SU-DHL-6 (cell line): ENCODE results near the gene PPP1R12C.

ENCODE experiments used
- H2AFZ ChIP-seq: fragments of 200-600 bp; sonication (generic); 2 replicates; pipeline ENCODE4 v1.6.1; 2014; ENCODE audit warnings: low read depth, mild to moderate bottlenecking, moderate library complexity, mixed read lengths, antibody characterized with exemption, low read length; ENCODE audit not compliant: severe bottlenecking
- H3F3A ChIP-seq: fragments of 200-600 bp; shearing (Covaris generic); 2 replicates; pipeline ENCODE4 v1.6.0; 2016; ENCODE audit warnings: antibody characterized with exemption, mild to moderate bottlenecking; ENCODE audit not compliant: insufficient read depth
- H3K27ac ChIP-seq: fragments of 200-600 bp; sonication (generic); 2 replicates; pipeline ENCODE4 v1.5.1; 2016; ENCODE audit warnings: low read depth, mild to moderate bottlenecking, low read length, moderate library complexity, mixed read lengths
- H3K27me3 ChIP-seq: fragments of 200-600 bp; sonication (generic), shearing (Covaris generic); 2 replicates; pipeline ENCODE4 v1.6.0; 2014; ENCODE audit warnings: mild to moderate bottlenecking, low read length
- H3K36me3 ChIP-seq: fragments of 200-600 bp; sonication (generic); 2 replicates; pipeline ENCODE4 v1.6.1; 2014; ENCODE audit warnings: mild to moderate bottlenecking, low read length, mixed read lengths
- H3K4me2 ChIP-seq: fragments of 300-600, 200-600 bp; shearing (Covaris generic), sonication (generic); 2 replicates; pipeline ENCODE4 v1.6.0; 2014; ENCODE audit warnings: low read length, low read depth, mild to moderate bottlenecking; ENCODE audit not compliant: poor library complexity, severe bottlenecking
- H3K4me3 ChIP-seq: fragments of 200-600 bp; sonication (generic); 2 replicates; pipeline ENCODE4 v1.5.1; 2014; ENCODE audit warnings: antibody characterized with exemption, low read length, mild to moderate bottlenecking, mixed read lengths; ENCODE audit not compliant: insufficient read depth, poor library complexity, severe bottlenecking
- H3K79me2 ChIP-seq: fragments of 200-600 bp; sonication (generic); 2 replicates; pipeline ENCODE4 v1.6.1; 2014; ENCODE audit warnings: mild to moderate bottlenecking, low read length, moderate library complexity; ENCODE audit not compliant: insufficient read depth
- H3K9ac ChIP-seq: fragments of 200-600 bp; sonication (generic); 2 replicates; pipeline ENCODE4 v1.7.0; 2014; ENCODE audit warnings: mild to moderate bottlenecking, low read length
- H3K9me2 ChIP-seq: fragments of 200-600 bp; sonication (generic); replicated peaks from 2 replicates; pipeline ENCODE4 v1.6.1; 2014; ENCODE audit warnings: low read length; ENCODE audit not compliant: insufficient read depth
- H3K9me3 ChIP-seq: fragments of 200-600 bp; sonication (generic); 2 replicates; pipeline ENCODE4 v1.6.1; 2014; ENCODE audit warnings: low read length, mixed read lengths; ENCODE audit not compliant: insufficient read depth
- H4K20me1 ChIP-seq: fragments of 200-600 bp; sonication (generic); 2 replicates; pipeline ENCODE4 v1.6.1; 2014; ENCODE audit warnings: low read depth, mild to moderate bottlenecking, antibody characterized with exemption, low read length, moderate library complexity, mixed read lengths
- EZH2phosphoT487 ChIP-seq: fragments of 200-600 bp; sonication (generic), shearing (Covaris generic); conservative IDR thresholded peaks from 2 replicates; pipeline ENCODE4 v1.6.1; 2018; ENCODE audit warnings: mild to moderate bottlenecking, antibody characterized with exemption, low read length, moderate library complexity, mixed read lengths
- TF ChIP-seq, protein P1 (sequence below): fragments of 200-600 bp; sonication (generic); IDR thresholded peaks from one replicate; pipeline ENCODE4 v1.5.1; 2017; ENCODE audit warnings: antibody characterized with exemption, mild to moderate bottlenecking, low read length, moderate library complexity; ENCODE audit not compliant: insufficient read depth, poor library complexity, severe bottlenecking

PPP1R12C gene

DNA sequence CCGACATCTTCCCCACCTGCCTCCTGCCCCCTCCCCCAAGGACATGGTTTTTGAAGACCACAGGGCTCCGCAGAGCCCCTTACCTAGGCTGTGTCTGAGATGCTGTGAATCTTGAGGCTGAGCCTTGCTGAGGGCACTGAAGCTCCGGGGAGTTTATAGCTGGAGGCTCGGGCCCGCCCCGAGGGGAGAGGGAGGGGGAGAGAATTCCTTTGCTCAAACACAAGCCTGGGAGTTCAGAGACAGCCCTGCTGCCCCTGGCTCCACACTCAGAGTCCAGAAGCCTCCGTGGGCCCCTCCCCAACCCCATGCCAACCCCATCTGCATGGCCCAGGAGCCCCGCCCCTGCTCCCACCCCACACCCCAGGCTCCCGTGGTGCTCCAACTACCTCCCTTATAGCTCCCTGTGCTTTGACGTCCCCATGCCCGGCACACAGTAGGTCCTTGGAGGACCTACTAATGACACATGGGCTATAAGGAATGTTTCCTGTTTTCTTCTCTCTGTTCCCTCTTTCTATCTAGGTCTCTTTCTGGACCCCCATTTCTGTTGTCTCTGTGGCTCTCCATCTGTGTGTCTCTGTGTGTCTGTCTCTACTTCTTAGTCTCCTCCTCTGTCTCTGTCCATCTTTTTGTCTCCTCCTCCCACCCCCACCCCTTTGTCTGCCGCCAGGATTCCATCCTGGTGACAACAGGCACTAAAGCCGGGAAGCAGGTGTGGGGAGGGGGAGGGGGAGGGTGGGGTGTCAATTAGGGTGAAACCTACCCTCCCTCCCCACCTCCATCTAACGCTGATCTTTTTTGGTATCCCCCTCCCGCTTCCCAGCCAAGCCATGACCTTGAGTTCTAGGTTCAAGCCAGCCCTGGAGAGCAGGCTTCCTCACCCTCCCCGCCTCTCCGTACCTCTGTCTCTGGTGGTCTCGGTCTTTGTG lies 31.9 kb upstream of the PPP1R12C start, which contains the start of gene TNNT1:
TSS of gene TNNT1 (minus strand) at position 129 of the 926 bp plus-strand sequence. CDS start 2,049 bp downstream, outside the sequence.
- Histone ChIP-seq H3F3A (peaks cover 4% of the 10 kb centered on the region; the same call in 1 of the 2 replicates), H4K20me1 (no peaks in the 10 kb centered on the region), H2AFZ (no peak within 1 kb of the TSS), H3K4me3 (no peak within 1 kb of the TSS), H3K27me3 (no peaks in the 10 kb centered on the region), H3K9ac (no peak within 1 kb of the TSS), H3K36me3 (no peaks in the 10 kb centered on the region), H3K4me2 (no peak within 1 kb of the TSS), H3K9me2 (no peaks in the 10 kb centered on the region), H3K27ac (no peak within 1 kb of the TSS), H3K9me3 (no peaks in the 10 kb centered on the region), H3K79me2 (no peaks in the 10 kb centered on the region)
- TF ChIP-seq EZH2phosphoT487 = no peak
- TF ChIP-seq, protein P1, sequence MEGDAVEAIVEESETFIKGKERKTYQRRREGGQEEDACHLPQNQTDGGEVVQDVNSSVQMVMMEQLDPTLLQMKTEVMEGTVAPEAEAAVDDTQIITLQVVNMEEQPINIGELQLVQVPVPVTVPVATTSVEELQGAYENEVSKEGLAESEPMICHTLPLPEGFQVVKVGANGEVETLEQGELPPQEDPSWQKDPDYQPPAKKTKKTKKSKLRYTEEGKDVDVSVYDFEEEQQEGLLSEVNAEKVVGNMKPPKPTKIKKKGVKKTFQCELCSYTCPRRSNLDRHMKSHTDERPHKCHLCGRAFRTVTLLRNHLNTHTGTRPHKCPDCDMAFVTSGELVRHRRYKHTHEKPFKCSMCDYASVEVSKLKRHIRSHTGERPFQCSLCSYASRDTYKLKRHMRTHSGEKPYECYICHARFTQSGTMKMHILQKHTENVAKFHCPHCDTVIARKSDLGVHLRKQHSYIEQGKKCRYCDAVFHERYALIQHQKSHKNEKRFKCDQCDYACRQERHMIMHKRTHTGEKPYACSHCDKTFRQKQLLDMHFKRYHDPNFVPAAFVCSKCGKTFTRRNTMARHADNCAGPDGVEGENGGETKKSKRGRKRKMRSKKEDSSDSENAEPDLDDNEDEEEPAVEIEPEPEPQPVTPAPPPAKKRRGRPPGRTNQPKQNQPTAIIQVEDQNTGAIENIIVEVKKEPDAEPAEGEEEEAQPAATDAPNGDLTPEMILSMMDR = no peak

DNA sequence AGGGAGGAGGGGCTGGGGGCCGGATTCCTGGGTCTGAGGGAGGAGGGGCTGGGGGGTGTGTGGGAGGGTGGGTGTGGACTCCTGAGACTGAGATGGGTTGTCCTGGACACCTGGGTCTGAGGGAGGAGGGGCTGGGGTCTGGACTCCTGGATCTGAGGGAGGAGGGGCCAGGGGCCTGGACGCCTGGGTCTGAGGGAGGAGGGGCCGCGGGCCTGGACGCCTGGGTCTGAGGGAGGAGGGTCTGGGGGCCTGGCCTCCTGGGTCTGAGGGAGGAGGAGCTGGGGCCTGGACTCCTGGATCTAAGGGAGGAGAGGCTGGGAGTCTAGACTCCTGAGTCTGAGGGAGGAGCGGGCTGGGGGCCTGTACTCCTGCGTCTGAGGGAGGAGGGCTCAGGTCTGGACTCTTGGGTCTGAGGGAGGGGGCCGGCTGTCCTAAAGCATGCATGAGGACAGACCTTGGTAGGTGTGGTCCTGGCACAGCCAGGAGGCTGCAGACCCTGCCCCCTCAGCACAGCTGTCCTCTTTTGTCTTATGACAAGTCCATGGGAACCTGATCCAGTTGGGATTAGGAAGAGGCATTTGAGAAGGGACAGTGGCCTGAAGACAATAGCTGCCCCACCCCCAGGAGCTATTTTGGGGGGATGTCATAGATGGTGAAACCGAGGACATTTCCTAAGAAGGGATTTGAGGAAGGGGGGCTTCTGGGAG lies 30.3 kb upstream of the PPP1R12C start:
- Histone ChIP-seq H3K4me3 (no peak overlapping the region), H3K27ac (no peak overlapping the region), H3K79me2 (no peaks in the 10 kb centered on the region), H4K20me1 (no peaks in the 10 kb centered on the region), H3F3A (peaks cover 4% of the 10 kb centered on the region; the same call in 1 of the 2 replicates), H3K9ac (no peak overlapping the region), H3K36me3 (no peaks in the 10 kb centered on the region), H3K9me2 (no peaks in the 10 kb centered on the region), H3K27me3 (no peaks in the 10 kb centered on the region), H3K4me2 (no peak overlapping the region), H3K9me3 (no peaks in the 10 kb centered on the region), H2AFZ (no peak overlapping the region)
- no peak for TF ChIP-seq EZH2phosphoT487
- TF ChIP-seq, protein P1 = no peak

DNA sequence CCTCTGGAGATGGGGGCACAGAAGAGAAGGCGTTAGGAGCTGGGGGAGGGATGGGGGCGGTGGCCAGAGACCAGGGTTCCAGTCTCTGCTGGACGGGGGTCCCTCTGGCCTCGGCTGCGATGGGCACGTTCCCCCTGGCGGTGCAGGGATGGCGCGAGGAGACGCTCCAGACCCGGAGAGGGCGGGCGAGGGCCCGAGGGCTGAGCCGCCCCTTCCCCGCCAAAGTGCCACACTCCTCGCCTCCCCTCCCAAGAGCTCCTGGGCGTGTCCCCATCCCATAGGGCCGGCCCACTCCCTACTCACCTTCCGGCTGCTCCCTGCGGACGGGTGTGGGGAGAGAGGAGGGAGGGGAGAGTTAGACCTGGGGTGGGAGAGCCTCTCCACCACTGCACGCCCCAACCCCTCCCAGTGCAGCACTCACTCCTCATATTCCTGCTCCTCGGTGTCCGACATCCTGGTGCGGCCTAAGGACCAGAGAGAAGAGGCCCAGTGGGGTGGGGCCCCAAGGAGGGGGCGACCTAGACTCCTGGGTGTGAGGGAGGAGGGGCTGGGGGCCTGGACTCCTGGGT lies 29.4 kb upstream of the PPP1R12C start:
- H2AFZ ChIP-seq = no peak overlapping the region
- H3K4me3 ChIP-seq = no peak overlapping the region
- no peaks in the 10 kb centered on the region for H3K36me3 ChIP-seq
- H3F3A ChIP-seq = no peaks in the 10 kb centered on the region
- no peaks in the 10 kb centered on the region for H4K20me1 ChIP-seq
- no peaks in the 10 kb centered on the region for H3K27me3 ChIP-seq
- TF ChIP-seq EZH2phosphoT487 = no peak
- TF ChIP-seq, protein P1 = no peak
- H3K79me2 ChIP-seq = no peaks in the 10 kb centered on the region
- no peak overlapping the region for H3K9ac ChIP-seq
- no peaks in the 10 kb centered on the region for H3K9me2 ChIP-seq
- no peak overlapping the region for H3K4me2 ChIP-seq
- H3K9me3 ChIP-seq = no peaks in the 10 kb centered on the region
- H3K27ac ChIP-seq = no peak overlapping the region
